Mesenchymal stem cell (in vitro differentiated cells and primary cell): ENCODE measurements around the gene CT45A5.
"Not testable (repeated sequence)": the region's sequence is repeated elsewhere in the genome, so short reads cannot be mapped to it uniquely, and the experiment has no call there.

Experiments
- DNase-seq: peaks from one replicate; pipeline ENCODE4 v3.0.0-alpha.2; 2013
- H2AFZ ChIP-seq: one replicate; pipeline ENCODE4 v1.6.1; 2013; ENCODE audit warnings: low read depth, mild to moderate bottlenecking, control low read depth, inconsistent platforms, low read length, moderate library complexity
- H2AK5ac ChIP-seq: 2 replicates; pipeline ENCODE4 v1.6.1; 2013; ENCODE audit warnings: low read length, moderate library complexity, mild to moderate bottlenecking, inconsistent platforms; ENCODE audit not compliant: severe bottlenecking
- H2BK120ac ChIP-seq: one replicate; pipeline ENCODE4 v1.6.1; 2013; ENCODE audit warnings: low read depth, mild to moderate bottlenecking, inconsistent platforms, low read length, moderate library complexity
- H2BK12ac ChIP-seq, 2 experiments: one replicate each; pipeline ENCODE4 v1.6.1; 2013; ENCODE audit warnings: inconsistent platforms in 2 of 2, low read length in 2 of 2, mild to moderate bottlenecking in 2 of 2, moderate library complexity in 2 of 2, control low read depth in 1 of 2
- H2BK15ac ChIP-seq: one replicate; pipeline ENCODE4 v1.6.1; 2013; ENCODE audit warnings: mild to moderate bottlenecking, low read depth, inconsistent platforms; ENCODE audit not compliant: poor library complexity, severe bottlenecking
- H2BK5ac ChIP-seq: 2 replicates; pipeline ENCODE4 v1.6.1; 2013; ENCODE audit warnings: low read depth, mild to moderate bottlenecking, low read length, control low read depth, inconsistent platforms; ENCODE audit not compliant: poor library complexity, severe bottlenecking
- H3K14ac ChIP-seq, 2 experiments: one replicate each; pipeline ENCODE4 v1.6.1; 2013; ENCODE audit warnings: inconsistent platforms in 2 of 2, low read length in 2 of 2, control low read depth in 1 of 2, mild to moderate bottlenecking in 1 of 2, moderate library complexity in 1 of 2
- H3K18ac ChIP-seq, 2 experiments: one replicate each; pipeline ENCODE4 v1.6.1; 2013; ENCODE audit warnings: inconsistent platforms in 2 of 2, low read length in 2 of 2, control low read depth in 1 of 2, low read depth in 1 of 2, mild to moderate bottlenecking in 1 of 2
- H3K23ac ChIP-seq, 2 experiments: one replicate each; pipeline ENCODE4 v1.6.1; 2013; ENCODE audit warnings: inconsistent platforms in 2 of 2, low read length in 2 of 2, mild to moderate bottlenecking in 2 of 2, moderate library complexity in 2 of 2, control low read depth in 1 of 2
- H3K27ac ChIP-seq: 2 replicates; pipeline ENCODE4 v1.5.1; 2013; ENCODE audit warnings: mild to moderate bottlenecking, moderate library complexity, low read length, control low read depth, inconsistent platforms; ENCODE audit not compliant: poor library complexity, severe bottlenecking
- H3K27me3 ChIP-seq, 2 experiments: 2 replicates each; pipeline versions ENCODE4 v1.6.1 to v1.7.0; 2013; ENCODE audit warnings: low read length in 2 of 2, mild to moderate bottlenecking in 2 of 2, moderate library complexity in 2 of 2, control low read depth in 1 of 2, inconsistent platforms in 1 of 2; ENCODE audit not compliant: control insufficient read depth in 1 of 2, insufficient read depth in 1 of 2
- H3K36me3 ChIP-seq, 2 experiments: 2 replicates each; pipeline versions ENCODE4 v1.6.1 to v1.7.0; 2013; ENCODE audit warnings: low read length in 2 of 2, control low read depth in 1 of 2, inconsistent platforms in 1 of 2, low read depth in 1 of 2, mild to moderate bottlenecking in 1 of 2; ENCODE audit not compliant: insufficient read depth in 2 of 2, control insufficient read depth in 1 of 2
- H3K4ac ChIP-seq, 2 experiments: one replicate each; pipeline ENCODE4 v1.6.1; 2013; ENCODE audit warnings: inconsistent platforms in 2 of 2, low read length in 2 of 2, mild to moderate bottlenecking in 2 of 2, moderate library complexity in 2 of 2, control low read depth in 1 of 2, low read depth in 1 of 2
- H3K4me1 ChIP-seq: 2 replicates; pipeline ENCODE4 v1.6.1; 2013; ENCODE audit warnings: low read depth, low read length, control low read depth; ENCODE audit not compliant: control insufficient read depth, insufficient read depth
- H3K4me2 ChIP-seq: 2 replicates; pipeline ENCODE4 v1.6.1; 2013; ENCODE audit warnings: low read length, mild to moderate bottlenecking, inconsistent platforms; ENCODE audit not compliant: poor library complexity, severe bottlenecking
- H3K4me3 ChIP-seq, 2 experiments: 2 replicates each; pipeline versions ENCODE4 v1.5.1 to v1.7.0; 2013; ENCODE audit warnings: low read length in 2 of 2, mild to moderate bottlenecking in 2 of 2, control low read depth in 1 of 2, low read depth in 1 of 2; ENCODE audit not compliant: insufficient read depth in 1 of 2
- H3K79me1 ChIP-seq: replicated peaks from 2 replicates; pipeline ENCODE4 v1.6.1; 2013; ENCODE audit warnings: mild to moderate bottlenecking, control low read depth, low read length, inconsistent platforms; ENCODE audit not compliant: poor library complexity, severe bottlenecking
- H3K9ac ChIP-seq: 2 replicates; pipeline ENCODE4 v1.7.0; 2013; ENCODE audit warnings: mild to moderate bottlenecking, low read length, moderate library complexity
- H3K9me3 ChIP-seq: 2 replicates; pipeline ENCODE4 v1.7.0; 2013; ENCODE audit warnings: mild to moderate bottlenecking, low read length; ENCODE audit not compliant: control insufficient read depth
- H4K8ac ChIP-seq: one replicate; pipeline ENCODE4 v1.6.1; 2013; ENCODE audit warnings: inconsistent platforms, mild to moderate bottlenecking, low read length, moderate library complexity
- H4K91ac ChIP-seq: one replicate; pipeline ENCODE4 v1.6.1; 2013; ENCODE audit warnings: mild to moderate bottlenecking, low read length, inconsistent platforms
- WGBS: methylation state at CpG from one replicate; pipeline ENCODE4 v1.1.7; 2013; ENCODE audit warnings: mixed read lengths; 5-methylcytosine and 5-hydroxymethylcytosine counted together

CT45A5 gene

DNA sequence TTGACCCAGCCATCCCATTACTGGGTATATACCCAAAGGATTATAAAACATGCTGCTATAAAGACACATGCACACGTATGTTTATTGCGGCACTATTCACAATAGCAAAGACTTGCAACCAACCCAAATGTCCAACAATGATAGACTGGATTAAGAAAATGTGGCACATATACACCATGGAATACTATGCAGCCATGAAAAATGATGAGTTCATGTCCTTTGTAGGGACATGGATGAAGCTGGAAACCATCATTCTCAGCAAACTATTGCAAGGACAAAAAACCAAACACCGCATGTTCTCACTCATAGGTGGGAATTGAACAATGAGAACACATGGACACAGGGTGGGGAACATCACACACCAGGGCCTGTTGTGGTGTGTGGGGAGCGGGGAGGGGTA is 40.6 kb downstream of the CT45A5 start:
- H3K18ac ChIP-seq, H3K27me3 ChIP-seq, DNase-seq, H3K4ac ChIP-seq, H2BK120ac ChIP-seq, H3K9ac ChIP-seq, H3K4me3 ChIP-seq, H3K36me3 ChIP-seq, H2BK15ac ChIP-seq, H4K91ac ChIP-seq, H2AFZ ChIP-seq, H3K27ac ChIP-seq, H3K4me1 ChIP-seq, H3K9me3 ChIP-seq, H2AK5ac ChIP-seq, H3K14ac ChIP-seq, H4K8ac ChIP-seq, H3K4me2 ChIP-seq, H2BK5ac ChIP-seq, H3K79me1 ChIP-seq, H3K23ac ChIP-seq, H2BK12ac ChIP-seq: not testable (repeated sequence)
- WGBS = no CpG with 5 or more reads among the region's 4 CpGs

- 83% methylated on average over 22 of the region's 23 CpGs for WGBS
- Histone ChIP-seq H3K23ac (no peak overlapping the region), H2AFZ (no peak overlapping the region), H3K4me2 (no peak overlapping the region), H3K9me3 (no peaks in the 10 kb centered on the region), H3K4me1 (no peaks in the 10 kb centered on the region), H3K4me3 (no peak overlapping the region), H3K27ac (no peak overlapping the region), H3K9ac (no peak overlapping the region), H2BK5ac (no peak overlapping the region), H3K36me3 (no peaks in the 10 kb centered on the region), H3K27me3 (no peaks in the 10 kb centered on the region), H2BK120ac (no peak overlapping the region), H2AK5ac (no peak overlapping the region), H4K8ac (no peak overlapping the region), H3K4ac (no peak overlapping the region), H3K14ac (no peak overlapping the region), H2BK12ac (no peak overlapping the region), H4K91ac (no peak overlapping the region), H3K18ac (no peak overlapping the region), H2BK15ac (no peak overlapping the region), H3K79me1 (no peaks in the 10 kb centered on the region)
- DNase-seq = no peak
Measured at GRCh38 chrX:135741192-135741715, 44.0 kb downstream of the CT45A5 start.

DNA sequence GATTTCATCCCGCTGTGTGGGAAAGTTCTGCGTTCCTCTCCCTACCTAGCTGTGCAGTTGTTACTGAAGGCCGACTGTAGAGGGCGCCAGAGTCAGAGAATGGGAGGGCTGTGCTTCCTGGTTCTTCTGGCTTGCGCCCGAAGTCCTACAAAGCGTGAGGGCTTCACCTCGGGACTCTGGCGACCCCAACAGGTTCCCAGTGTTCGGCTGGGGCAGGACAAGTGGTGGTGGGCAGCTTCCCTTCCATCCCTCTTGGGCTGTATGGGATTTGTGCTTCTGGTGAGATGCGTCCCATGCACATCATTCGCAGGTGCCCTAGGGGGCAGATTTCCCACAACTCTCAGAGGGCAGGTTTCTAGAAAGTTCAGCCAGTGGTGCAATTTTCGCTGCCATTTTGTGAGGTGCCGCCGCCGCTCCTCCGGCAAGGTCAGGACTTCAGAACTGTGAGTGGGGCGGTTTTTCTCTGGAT is 44.6 kb downstream of the CT45A5 start:
- WGBS = 63% methylated on average over 18 of the region's 18 CpGs
- H2BK120ac ChIP-seq = no peak overlapping the region
- H3K14ac ChIP-seq = no peak overlapping the region
- H2BK12ac ChIP-seq = no peak overlapping the region
- no peaks in the 10 kb centered on the region for H3K9me3 ChIP-seq
- H2AFZ ChIP-seq = no peak overlapping the region
- no peak overlapping the region for H3K27ac ChIP-seq
- H3K36me3 ChIP-seq = no peaks in the 10 kb centered on the region
- no peaks in the 10 kb centered on the region for H3K4me1 ChIP-seq
- H2BK15ac ChIP-seq = no peak overlapping the region
- no peak overlapping the region for H3K4me2 ChIP-seq
- no peak overlapping the region for H3K18ac ChIP-seq
- no peak overlapping the region for H3K23ac ChIP-seq
- H3K4ac ChIP-seq = no peak overlapping the region
- no peak overlapping the region for H2BK5ac ChIP-seq
- no peak overlapping the region for H2AK5ac ChIP-seq
- no peak overlapping the region for H3K9ac ChIP-seq
- no peak for DNase-seq
- no peaks in the 10 kb centered on the region for H3K27me3 ChIP-seq
- H3K79me1 ChIP-seq = no peaks in the 10 kb centered on the region
- H3K4me3 ChIP-seq = no peak overlapping the region
- H4K8ac ChIP-seq = no peak overlapping the region
- no peak overlapping the region for H4K91ac ChIP-seq

DNA sequence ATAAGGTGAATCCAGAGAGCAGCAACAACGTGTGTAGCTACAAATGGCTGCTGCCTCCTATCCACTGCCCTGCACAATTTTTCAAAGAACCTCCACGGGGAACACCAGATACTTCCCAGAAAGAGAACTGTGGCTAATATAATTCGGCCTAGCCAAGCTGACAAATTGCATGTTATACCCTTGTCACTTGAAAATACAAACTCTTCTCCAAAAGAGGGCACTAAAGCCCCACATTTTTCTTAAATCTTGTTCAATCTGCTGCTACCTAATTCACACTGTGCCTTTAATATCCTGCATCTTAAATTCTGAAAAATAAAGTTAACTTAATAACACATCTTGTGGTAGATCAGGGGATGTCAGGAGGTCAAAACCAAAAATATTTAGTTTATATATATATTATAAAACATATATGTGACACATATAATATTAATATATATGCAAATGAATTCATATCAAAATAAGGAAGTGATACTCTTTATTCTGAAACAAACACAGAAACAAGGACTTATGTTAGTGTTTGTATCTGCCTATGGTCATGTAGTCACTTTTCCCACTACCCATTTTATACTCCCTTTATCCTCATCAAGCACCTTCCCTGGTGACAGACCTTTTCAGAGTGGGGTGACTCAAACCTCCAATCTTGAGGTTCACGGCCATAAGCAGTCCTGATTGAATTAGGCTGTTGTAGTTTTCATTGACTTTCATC is 47.8 kb downstream of the CT45A5 start:
- Histone ChIP-seq H4K91ac (no peak overlapping the region), H3K18ac (no peak overlapping the region), H3K4me3 (no peak overlapping the region), H3K4me1 (no peaks in the 10 kb centered on the region), H3K14ac (no peak overlapping the region), H2BK12ac (no peak overlapping the region), H3K4ac (no peak overlapping the region), H3K27me3 (no peaks in the 10 kb centered on the region), H3K9ac (no peak overlapping the region), H2AFZ (no peak overlapping the region), H2BK120ac (no peak overlapping the region), H3K4me2 (no peak overlapping the region), H3K36me3 (no peaks in the 10 kb centered on the region), H2BK15ac (no peak overlapping the region), H3K9me3 (no peaks in the 10 kb centered on the region), H3K27ac (no peak overlapping the region), H2AK5ac (no peak overlapping the region), H3K23ac (no peak overlapping the region), H3K79me1 (no peaks in the 10 kb centered on the region), H4K8ac (no peak overlapping the region), H2BK5ac (no peak overlapping the region)
- no peak for DNase-seq
- WGBS = 31% methylated on average over 3 of the region's 4 CpGs
